Hematopoietic multipotent progenitor cell treated with erythropoietin and hydrocortisone succinate and interleukin-3 and kit ligand, for 15 days (in vitro differentiated cells): ENCODE results near the gene EEF2.

Experiments
- DNase-seq: peaks from one replicate; pipeline ENCODE4 v3.0.0-alpha.2; 2015; ENCODE audit warnings: low spot score

Gene EEF2

GRCh38 chr19:3984584-3984907 is 717 bp downstream of the EEF2 start:
- no peak for DNase-seq

GRCh38 chr19:3983936-3984583 is 1.2 kb downstream of the EEF2 start:
- no peak for DNase-seq

DNA sequence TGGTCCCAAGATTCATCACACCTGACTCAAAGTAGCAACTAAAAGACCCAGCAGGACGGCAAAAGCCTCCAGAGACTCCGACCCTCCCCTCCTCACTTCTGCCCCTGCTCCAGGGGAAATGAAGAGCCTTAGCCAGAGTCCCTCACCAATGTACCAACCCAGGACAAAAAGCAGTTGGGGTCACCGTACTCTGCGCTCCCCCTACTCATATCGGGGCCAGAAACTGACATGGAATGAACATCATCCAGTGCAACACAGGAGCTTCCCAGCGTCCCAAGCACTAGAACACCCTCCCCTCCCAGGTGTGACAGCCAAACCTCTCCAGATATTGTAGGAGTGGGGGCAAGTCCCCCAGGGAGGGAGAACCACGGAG is 1.7 kb downstream of the EEF2 start:
- DNase-seq, result no peak

GRCh38 chr19:3982701-3983541 is 2.3 kb downstream of the EEF2 start:
- DNase-seq, result no peak

GRCh38 chr19:3981736-3982681 is 3.3 kb downstream of the EEF2 start:
- DNase-seq, result no peak

GRCh38 chr19:3981373-3981735 is 3.9 kb downstream of the EEF2 start:
- no peak for DNase-seq

GRCh38 chr19:3980353-3981251 is 4.7 kb downstream of the EEF2 start:
- no peak for DNase-seq

DNA sequence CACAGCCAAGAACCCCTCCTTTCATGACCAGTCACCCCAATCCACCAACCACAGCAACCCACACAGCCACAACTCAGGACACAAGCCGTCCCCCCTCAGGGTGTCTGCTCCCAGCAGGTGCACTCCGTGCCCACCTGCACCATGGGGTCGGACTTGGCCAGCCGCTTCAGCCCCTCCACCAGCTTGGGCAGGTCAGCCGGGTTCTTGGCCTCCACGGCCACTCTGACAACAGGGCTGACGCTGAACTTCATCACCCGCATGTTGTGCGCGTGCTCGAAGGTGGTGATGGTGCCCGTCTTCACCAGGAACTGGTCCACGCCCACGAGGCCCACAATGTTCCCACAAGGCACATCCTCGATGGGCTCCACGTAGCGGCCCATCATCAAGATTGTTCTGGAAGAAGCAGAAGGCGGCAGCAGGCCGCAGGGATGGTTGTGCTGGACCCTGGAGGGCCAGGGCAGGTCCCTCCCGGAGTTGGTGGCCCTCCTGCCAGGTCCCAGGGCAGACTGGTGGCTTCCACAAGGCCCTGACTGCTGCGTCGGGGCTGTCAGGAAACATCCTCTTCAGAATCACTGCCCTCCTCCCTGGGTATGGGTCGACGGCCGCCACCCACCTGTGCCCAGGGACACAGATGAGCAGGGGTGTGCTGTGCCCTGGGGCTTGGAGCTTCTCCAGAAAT is 5.5 kb downstream of the EEF2 start:
- no peak for DNase-seq

DNA sequence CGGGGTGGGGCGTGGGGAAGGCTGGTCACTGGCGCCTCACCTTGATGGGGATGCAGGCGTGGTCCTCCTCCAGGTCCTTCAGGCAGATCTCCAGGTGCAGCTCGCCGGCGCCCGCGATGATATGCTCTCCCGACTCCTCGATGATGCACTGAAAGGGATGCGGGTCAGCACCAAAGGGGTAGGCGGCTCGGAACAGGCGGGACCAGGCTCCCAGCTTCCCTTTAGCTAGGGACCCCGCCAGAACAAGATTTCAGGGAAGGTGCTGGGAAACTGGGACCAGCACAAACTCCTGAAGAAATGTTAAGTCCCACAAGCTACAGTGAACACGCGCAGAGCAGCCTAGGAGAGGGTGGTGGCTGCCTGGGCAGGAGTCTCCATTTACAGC is 6.0 kb downstream of the EEF2 start:
- DNase-seq, result no peak

DNA sequence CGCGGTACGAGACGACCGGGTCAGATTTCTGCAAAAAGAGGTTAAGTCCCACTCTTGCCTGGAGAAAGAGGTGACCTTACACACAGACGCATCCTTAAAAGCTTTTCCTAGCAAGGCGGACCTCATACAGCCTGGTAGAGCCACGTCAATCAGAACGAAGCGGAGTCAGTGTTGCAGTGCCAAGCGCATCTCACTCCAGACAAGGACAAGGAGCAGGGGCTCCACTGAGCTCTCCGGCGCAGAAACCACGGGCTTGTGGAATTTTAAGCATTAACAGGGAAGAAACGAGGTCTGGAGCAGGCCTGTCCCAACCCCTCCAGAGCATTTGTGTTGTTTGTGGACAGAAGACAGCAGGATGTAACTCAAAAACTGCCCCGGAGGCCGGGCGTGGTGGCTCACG is 7.1 kb downstream of the EEF2 start:
- DNase-seq, result no peak

DNA sequence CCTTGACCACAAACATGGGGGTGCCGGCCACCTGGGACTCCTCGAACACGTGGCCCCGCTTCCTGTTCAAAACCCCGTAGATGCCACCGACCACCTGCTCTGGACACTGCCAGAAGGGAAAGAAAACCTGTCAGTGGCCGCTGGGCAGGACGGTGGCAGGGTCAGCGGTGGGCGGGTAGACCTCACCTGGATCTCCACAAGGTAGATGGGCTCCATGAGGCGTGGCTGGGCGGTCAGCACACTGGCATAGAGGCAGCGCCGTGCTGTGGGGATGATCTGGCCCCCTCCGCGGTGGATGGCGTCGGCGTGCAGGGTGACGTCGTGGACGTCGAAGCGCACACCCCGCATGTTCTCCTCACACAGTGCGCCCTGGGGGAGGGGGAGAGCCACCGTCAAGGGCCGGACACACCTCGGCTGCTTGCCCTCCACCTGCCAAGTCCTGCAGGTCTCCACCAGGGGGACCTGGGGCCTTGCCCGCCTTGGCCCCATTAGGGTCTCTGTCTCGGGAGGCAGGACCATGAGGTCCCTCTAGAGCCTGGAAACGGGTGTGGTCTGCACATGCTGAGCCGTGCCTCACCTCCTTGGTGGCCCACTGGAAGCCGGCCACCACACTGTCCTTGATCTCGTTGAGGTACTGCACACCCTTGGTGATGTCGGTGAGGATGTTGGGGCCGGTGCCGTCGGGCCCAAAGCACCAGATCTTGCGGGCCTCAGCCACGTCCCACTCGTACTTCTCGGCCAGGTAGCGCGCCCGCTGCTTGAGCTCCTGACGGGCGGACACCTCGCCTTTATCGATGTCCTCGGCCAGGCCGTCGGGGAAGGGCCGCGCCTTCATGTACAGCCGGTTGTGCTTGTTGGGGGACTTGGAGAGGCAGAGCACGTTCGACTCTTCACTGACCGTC is 7.8 kb downstream of the EEF2 start:
- DNase-seq, result no peak

DNA sequence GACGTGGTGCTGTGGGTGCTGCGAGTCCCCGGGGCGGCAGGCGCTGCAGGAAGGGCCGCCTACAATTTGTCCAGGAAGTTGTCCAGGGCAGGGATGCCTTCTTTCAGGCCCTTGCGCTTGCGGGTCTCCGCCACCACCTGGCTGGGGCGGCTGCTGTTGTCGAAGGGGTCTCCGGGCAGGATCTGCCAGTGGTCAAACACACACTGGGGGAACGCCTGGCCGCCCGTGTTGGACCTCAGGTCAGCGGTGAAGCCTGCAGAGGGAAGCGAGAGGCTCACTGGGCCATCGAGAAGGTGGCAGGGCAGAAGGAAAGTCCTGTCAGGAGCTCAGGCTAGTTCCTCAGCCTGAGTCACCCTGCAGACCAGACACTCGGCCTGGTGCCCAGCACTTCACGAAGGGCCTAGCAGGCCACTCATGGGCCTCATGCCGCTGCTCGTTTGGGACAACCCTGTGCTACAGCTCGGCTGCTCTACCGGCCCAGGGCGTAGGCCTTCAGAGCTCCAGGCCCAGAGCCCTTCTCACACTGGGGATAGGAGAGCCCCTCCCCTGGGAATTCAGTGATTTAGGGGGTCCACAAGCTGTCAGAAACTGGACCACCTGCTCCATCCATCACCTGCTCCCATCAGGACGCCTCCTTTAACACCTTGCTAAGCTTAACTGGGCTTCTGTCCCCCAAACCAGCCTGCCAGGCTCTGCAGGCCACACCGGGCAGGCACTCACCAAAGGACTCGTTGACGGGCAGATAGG is 8.6 kb downstream of the EEF2 start:
- no peak for DNase-seq

DNA sequence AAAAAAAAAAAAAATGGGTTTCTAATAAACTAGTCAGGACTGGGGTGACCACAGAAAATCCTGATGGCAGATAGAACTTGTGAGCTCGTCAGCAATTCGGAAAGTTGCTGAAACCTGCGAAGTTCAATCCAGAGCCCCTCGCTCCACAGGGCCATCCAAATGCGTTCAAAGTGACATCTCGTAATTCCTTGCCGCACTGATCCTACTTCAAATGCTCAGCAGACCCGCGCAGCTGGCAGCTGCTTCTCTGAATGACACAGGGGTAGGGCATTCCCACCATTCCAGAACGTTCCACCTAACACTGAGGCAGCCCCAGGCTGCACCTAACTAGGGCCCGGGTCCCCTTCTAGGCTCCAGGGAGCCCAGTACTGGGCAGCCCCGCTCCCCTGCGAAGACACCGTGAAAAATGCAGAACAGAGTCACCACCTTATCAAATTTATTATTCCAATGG is 9.6 kb downstream of the EEF2 start:
- no peak for DNase-seq

- no peak for DNase-seq
These were observed 10.1 kb downstream of the EEF2 start for GRCh38 chr19:3975144-3975543.

DNA sequence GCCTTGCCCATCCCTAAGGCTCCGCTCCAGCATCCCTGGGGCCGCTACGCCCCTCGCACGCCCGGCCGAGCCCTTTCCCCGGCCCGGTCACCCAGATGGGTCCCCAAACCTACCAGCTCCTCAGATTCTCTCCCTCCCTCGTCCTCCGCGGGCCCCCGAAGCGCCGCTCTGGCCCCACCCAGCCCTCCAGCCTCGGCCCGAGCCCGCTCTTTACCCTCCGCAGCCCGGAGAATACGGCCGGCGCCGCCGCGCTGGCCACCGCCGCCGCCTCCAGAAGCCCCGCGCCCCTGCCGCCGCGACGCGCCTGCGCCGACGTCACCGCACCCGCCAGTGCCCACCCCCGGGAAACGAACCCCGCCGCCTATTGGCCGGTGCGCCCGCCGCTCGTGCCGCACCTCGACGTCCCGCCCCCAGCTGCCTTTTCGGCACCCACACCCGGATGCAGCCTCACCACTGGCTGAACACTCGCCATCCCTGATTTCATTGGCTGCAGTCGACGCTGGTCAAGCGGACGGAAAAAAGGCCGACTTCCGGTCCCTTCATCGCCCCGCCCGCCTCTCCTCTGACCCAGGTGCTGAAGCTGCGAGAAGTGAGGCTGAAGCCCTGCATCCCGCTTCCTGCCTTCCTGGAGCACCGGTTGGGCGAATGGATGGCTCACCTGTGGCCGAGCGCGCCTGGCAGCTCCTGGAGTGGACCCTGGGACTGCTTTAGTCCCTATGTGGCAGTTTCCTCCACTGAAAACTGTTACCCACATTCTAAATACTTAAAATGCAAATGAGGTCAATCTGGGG is 14.3 kb downstream of the EEF2 start, which contains the start of gene DAPK3:
Gene DAPK3, minus strand, starts transcription at position 292 of the 791 bp plus-strand sequence. CDS start 1,364 bp downstream, outside the sequence.
- peak; percentile 96 for DNase-seq

DNA sequence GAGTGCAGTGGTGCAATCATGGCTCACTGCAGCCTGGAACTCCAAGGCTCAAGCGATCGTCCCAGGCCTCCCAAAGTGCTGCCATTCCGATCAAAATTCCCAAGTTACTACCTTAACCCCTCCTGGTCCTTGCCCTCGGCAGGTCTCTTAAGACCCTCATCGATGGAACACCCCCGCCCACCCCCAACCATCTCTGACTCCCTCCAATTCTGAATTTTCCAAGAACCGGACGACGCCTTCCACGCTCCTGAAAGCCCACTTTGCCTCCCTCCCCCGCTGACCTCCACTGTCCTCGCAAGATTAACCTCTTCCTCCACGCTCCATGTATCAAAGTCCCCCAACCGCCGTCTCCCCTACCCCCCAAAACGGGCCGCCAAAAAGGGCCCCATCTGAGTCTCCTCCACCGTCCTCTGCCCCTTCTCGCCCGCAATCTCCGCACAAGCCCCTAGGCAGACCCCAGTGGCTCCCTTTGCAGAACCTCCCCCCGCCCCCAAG is 14.9 kb downstream of the EEF2 start:
- no peak for DNase-seq

DNA sequence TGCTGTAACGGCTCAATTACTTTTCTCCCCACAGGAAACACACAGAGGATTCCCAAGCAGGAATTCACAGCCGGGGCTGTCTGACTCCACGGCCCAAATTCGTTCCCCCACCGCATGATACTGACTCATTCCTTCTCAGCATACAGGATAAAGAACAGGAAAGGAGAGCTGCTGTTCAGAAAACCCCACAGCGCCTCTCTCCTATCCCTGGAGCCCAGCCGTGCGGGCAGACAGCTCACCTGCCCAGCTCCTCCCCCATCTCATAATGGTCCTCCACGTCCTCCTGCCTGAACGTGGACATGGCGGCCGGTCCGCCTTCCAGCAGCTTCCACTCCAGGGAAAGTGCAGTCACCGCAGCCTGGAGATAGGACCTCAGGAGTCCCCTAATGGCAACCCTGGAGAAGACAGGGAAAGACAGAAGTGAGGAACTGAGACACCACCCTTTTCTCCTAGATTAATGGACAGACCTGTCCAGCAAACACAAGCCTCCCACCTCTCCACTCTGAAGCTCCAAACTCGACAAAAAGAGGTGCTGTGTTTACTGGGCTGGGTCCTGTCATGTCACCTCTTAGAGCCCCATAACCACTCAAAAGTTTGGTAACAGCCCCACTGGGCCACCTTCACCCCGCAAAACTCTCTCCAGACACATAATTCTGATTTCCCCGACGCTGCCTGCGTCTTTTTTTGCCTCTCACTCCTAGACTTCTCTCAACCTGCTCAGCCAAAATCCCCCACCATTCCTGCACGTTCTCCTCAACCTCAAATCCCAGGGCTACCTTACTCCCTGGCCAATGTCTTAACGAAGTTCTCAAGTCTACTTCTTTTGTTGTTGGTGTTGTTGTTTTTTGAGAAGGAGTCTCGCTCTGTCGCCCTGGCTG is 15.6 kb downstream of the EEF2 start:
- DNase-seq, result no peak
